DOHH2 (cell line): ENCODE results near the gene FGD4.

Experiments
- H3F3A ChIP-seq: fragments of 200-600 bp; sonication (generic), shearing (Covaris generic); 2 replicates; pipeline ENCODE4 v1.6.0; 2016; ENCODE audit warnings: antibody characterized with exemption, mild to moderate bottlenecking; ENCODE audit not compliant: control insufficient read depth, insufficient read depth
- H3K27ac ChIP-seq: fragments of 200-600 bp; sonication (generic); 2 replicates; pipeline ENCODE4 v1.5.1; 2014; ENCODE audit warnings: low read depth, mild to moderate bottlenecking, low read length, moderate library complexity
- H3K27me3 ChIP-seq: fragments of 200-600 bp; sonication (generic); 2 replicates; pipeline ENCODE4 v1.6.1; 2014; ENCODE audit warnings: mild to moderate bottlenecking, low read length, mixed read lengths; ENCODE audit not compliant: control insufficient read depth
- H3K36me3 ChIP-seq: fragments of 200-600 bp; sonication (generic); 2 replicates; pipeline ENCODE4 v1.6.1; 2014; ENCODE audit warnings: mild to moderate bottlenecking, low read length, moderate library complexity, mixed read lengths; ENCODE audit not compliant: control insufficient read depth
- H3K4me1 ChIP-seq: fragments of 200-600 bp; sonication (generic); 2 replicates; pipeline ENCODE4 v1.6.1; 2014; ENCODE audit warnings: mild to moderate bottlenecking, low read length, mixed read lengths; ENCODE audit not compliant: control insufficient read depth
- H3K4me2 ChIP-seq: fragments of 200-600 bp; sonication (generic); 2 replicates; pipeline ENCODE4 v1.6.0; 2014; ENCODE audit warnings: mild to moderate bottlenecking, low read length, moderate library complexity
- H3K4me3 ChIP-seq: fragments of 200-600 bp; sonication (generic); 2 replicates; pipeline ENCODE4 v1.5.1; 2014; ENCODE audit warnings: mild to moderate bottlenecking, low read length, mixed read lengths
- H3K79me2 ChIP-seq: fragments of 200-600 bp; sonication (generic); 2 replicates; pipeline ENCODE4 v1.6.1; 2014; ENCODE audit warnings: mild to moderate bottlenecking, low read length, mixed read lengths; ENCODE audit not compliant: control insufficient read depth
- H3K9me2 ChIP-seq: fragments of 200-600 bp; sonication (generic); replicated peaks from 2 replicates; pipeline ENCODE4 v1.6.1; 2014; ENCODE audit warnings: mild to moderate bottlenecking, low read length, mixed read lengths; ENCODE audit not compliant: control insufficient read depth
- H3K9me3 ChIP-seq: fragments of 200-600 bp; sonication (generic); 2 replicates; pipeline ENCODE4 v1.6.1; 2014; ENCODE audit warnings: antibody characterized with exemption, low read length, mixed read lengths; ENCODE audit not compliant: control insufficient read depth, insufficient read depth
- H4K20me1 ChIP-seq: fragments of 200-600 bp; sonication (generic); 2 replicates; pipeline ENCODE4 v1.6.0; 2014; ENCODE audit warnings: low read depth, mild to moderate bottlenecking, antibody characterized with exemption, low read length, moderate library complexity; ENCODE audit not compliant: control insufficient read depth, insufficient read depth
- EZH2phosphoT487 ChIP-seq: fragments of 200-600 bp; sonication (generic); IDR thresholded peaks from 2 replicates; pipeline ENCODE4 v1.6.1; 2017; ENCODE audit warnings: borderline replicate concordance, mild to moderate bottlenecking, antibody characterized with exemption, low read length, moderate library complexity, mixed read lengths
- TF ChIP-seq, protein P1 (sequence below): fragments of 200-600 bp; sonication (generic); IDR thresholded peaks from one replicate; pipeline ENCODE4 v1.5.1; 2014; ENCODE audit warnings: antibody characterized with exemption, mild to moderate bottlenecking, low read depth, low read length; ENCODE audit not compliant: poor library complexity, severe bottlenecking

The FGD4 gene

DNA sequence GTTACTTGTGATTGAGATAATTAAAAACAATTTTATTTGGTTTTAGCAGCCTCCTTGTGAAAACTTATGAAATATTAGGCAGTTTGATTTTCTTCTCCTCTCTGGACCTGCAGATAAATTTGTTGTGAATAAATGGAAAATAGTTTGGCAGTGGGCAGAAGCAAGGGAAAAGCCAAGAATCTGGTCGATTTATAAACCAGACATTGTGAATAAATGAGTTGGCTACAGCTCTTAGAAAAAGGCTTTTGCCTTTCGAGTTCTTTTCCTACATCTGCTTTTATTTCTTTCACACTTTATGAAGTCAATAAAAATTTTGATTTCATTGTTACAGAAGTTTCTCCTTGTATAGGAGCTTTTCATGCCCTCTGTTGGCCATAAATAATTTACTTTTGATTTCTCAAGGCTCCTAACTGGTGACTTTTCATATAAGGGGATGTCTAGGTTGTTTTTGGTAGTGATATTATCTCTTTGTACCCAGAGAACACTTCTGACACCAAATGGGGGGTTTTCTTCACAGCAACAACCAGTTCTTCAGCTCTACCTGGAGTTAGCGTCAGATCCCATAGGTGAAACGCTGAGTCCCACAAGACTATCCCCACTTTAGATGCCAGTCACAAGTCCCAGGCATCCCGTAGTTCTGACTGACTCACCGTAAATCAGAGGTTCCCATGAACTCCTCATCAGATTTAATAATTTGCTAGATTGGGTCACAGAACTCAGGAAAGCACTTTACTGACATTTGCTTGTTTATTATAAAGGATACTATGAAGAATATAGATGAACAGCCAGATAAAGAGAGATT, 143.3 kb downstream of the FGD4 start:
- no peaks in the 10 kb centered on the region for H3K9me2 ChIP-seq
- H3K4me1 ChIP-seq, result peaks cover 62% of the 10 kb centered on the region
- H3F3A ChIP-seq, result no peaks in the 10 kb centered on the region
- no peak overlapping the region for H3K27ac ChIP-seq
- H3K27me3 ChIP-seq, result no peaks in the 10 kb centered on the region
- no peaks in the 10 kb centered on the region for H4K20me1 ChIP-seq
- no peak overlapping the region for H3K4me2 ChIP-seq
- peaks cover 12% of the 10 kb centered on the region for H3K36me3 ChIP-seq
- TF ChIP-seq, protein P1, sequence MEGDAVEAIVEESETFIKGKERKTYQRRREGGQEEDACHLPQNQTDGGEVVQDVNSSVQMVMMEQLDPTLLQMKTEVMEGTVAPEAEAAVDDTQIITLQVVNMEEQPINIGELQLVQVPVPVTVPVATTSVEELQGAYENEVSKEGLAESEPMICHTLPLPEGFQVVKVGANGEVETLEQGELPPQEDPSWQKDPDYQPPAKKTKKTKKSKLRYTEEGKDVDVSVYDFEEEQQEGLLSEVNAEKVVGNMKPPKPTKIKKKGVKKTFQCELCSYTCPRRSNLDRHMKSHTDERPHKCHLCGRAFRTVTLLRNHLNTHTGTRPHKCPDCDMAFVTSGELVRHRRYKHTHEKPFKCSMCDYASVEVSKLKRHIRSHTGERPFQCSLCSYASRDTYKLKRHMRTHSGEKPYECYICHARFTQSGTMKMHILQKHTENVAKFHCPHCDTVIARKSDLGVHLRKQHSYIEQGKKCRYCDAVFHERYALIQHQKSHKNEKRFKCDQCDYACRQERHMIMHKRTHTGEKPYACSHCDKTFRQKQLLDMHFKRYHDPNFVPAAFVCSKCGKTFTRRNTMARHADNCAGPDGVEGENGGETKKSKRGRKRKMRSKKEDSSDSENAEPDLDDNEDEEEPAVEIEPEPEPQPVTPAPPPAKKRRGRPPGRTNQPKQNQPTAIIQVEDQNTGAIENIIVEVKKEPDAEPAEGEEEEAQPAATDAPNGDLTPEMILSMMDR, result peak; percentile 21
- no peak for TF ChIP-seq EZH2phosphoT487
- peaks cover 79% of the 10 kb centered on the region for H3K79me2 ChIP-seq
- no peak overlapping the region for H3K4me3 ChIP-seq
- no peaks in the 10 kb centered on the region for H3K9me3 ChIP-seq

DNA sequence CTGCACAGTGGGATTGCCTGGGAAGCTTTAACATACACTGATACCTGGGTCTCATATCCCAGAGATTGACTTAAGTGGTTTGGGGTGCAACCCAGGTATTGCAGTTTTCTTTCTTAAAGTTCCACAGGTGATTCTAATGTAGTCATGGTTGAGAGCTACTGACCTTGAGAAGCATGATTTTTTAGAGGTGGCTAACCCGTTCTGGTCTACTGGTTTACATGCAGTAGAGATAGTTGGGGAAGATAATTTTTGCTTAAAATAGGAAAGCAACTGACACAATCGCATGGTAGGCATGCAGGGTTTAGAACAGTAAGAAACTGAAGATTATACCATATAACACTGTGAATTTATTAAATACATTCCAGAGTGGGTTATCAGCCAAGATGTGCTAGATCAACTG, 145.5 kb downstream of the FGD4 start:
- H3K9me2 ChIP-seq, result no peaks in the 10 kb centered on the region
- H3F3A ChIP-seq, result 0 out of 2 replicates have a peak, but pooled peaks cover 2% of the 10 kb centered on the region
- TF ChIP-seq, protein P1, result no peak
- TF ChIP-seq EZH2phosphoT487, result no peak
- no peaks in the 10 kb centered on the region for H4K20me1 ChIP-seq
- peaks cover 87% of the 10 kb centered on the region for H3K79me2 ChIP-seq
- H3K4me2 ChIP-seq, result peak overlapping the region; percentile 61
- peak overlapping the region; percentile 31 for H3K27ac ChIP-seq
- no peaks in the 10 kb centered on the region for H3K9me3 ChIP-seq
- H3K27me3 ChIP-seq, result no peaks in the 10 kb centered on the region
- peak overlapping the region; percentile 41 for H3K4me3 ChIP-seq
- H3K4me1 ChIP-seq, result peaks cover 82% of the 10 kb centered on the region
- H3K36me3 ChIP-seq, result peaks cover 12% of the 10 kb centered on the region

DNA sequence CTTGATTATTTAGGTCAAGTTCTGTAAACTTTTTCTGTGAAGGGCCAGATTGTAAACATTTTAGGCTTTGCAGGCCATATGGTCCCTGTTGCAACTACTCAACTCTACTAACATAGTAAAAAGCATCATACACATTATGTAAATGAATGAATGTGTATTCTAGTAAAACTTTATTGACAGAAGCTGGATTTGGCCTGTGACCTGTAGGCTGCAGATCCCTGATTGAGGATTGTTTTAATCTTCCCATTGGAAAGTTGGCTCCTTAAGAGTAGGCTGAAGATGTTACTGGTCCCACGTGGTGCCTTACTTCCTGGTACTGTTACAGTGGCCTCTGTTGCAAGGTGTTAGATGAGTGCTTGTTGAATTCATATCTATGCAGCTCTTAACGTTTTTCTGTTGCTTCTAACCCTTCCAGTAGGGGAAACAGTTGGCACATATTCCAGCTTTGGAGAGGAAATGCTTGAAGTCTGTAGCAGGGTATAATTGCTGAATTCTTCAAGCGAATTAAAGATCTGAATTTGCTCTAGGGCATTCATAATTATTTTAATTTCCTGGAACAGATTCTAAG, 146.1 kb downstream of the FGD4 start:
- peaks cover 86% of the 10 kb centered on the region for H3K79me2 ChIP-seq
- H3K27me3 ChIP-seq, result no peaks in the 10 kb centered on the region
- H3K36me3 ChIP-seq, result peaks cover 12% of the 10 kb centered on the region
- H3K4me3 ChIP-seq, result peak overlapping the region; percentile 41
- H3F3A ChIP-seq, result 0 out of 2 replicates have a peak, but pooled peaks cover 2% of the 10 kb centered on the region
- H3K27ac ChIP-seq, result peak overlapping the region; percentile 31
- H3K4me1 ChIP-seq, result peaks cover 86% of the 10 kb centered on the region
- no peak for TF ChIP-seq EZH2phosphoT487
- TF ChIP-seq, protein P1, result no peak
- no peaks in the 10 kb centered on the region for H3K9me3 ChIP-seq
- H3K4me2 ChIP-seq, result peak overlapping the region; percentile 61
- no peaks in the 10 kb centered on the region for H3K9me2 ChIP-seq
- no peaks in the 10 kb centered on the region for H4K20me1 ChIP-seq
